Neuronal stem cell (in vitro differentiated cells): ENCODE measurements around the gene SSTR1.

Experiments used
- DNase-seq: peaks from one replicate; pipeline ENCODE4 v3.0.0-alpha.2; 2013; ENCODE audit warnings: low spot score
- H2AFZ ChIP-seq: one replicate; pipeline ENCODE4 v1.6.1; 2013; ENCODE audit warnings: mild to moderate bottlenecking, low read length, inconsistent platforms
- H2AK5ac ChIP-seq: 2 replicates; pipeline ENCODE4 v1.6.1; 2013; ENCODE audit warnings: low read depth, mild to moderate bottlenecking, inconsistent platforms, low read length, moderate library complexity, mixed read lengths
- H2BK120ac ChIP-seq: 2 replicates; pipeline ENCODE4 v1.6.1; 2013; ENCODE audit warnings: low read depth, mild to moderate bottlenecking, inconsistent platforms, low read length, moderate library complexity, mixed read lengths
- H2BK12ac ChIP-seq: one replicate; pipeline ENCODE4 v1.6.1; 2013; ENCODE audit warnings: low read length, inconsistent platforms
- H2BK15ac ChIP-seq: 2 replicates; pipeline ENCODE4 v1.6.1; 2013; ENCODE audit warnings: mild to moderate bottlenecking, low read length, inconsistent platforms, mixed read lengths
- H2BK5ac ChIP-seq: one replicate; pipeline ENCODE4 v1.6.1; 2013; ENCODE audit warnings: inconsistent platforms, mild to moderate bottlenecking, low read length, moderate library complexity
- H3K14ac ChIP-seq: one replicate; pipeline ENCODE4 v1.6.1; 2013; ENCODE audit warnings: low read length, inconsistent platforms
- H3K18ac ChIP-seq: 2 replicates; pipeline ENCODE4 v1.6.1; 2013; ENCODE audit warnings: low read length, inconsistent platforms
- H3K23ac ChIP-seq: 2 replicates; pipeline ENCODE4 v1.6.1; 2013; ENCODE audit warnings: low read depth, mild to moderate bottlenecking, mixed read lengths, low read length, inconsistent platforms; ENCODE audit not compliant: poor library complexity
- H3K27ac ChIP-seq: replicated peaks from 3 replicates; pipeline ENCODE4 v1.5.1; 2013; ENCODE audit warnings: low read length, inconsistent platforms
- H3K27me3 ChIP-seq, 3 experiments: 2 replicates each; pipeline ENCODE4 v1.6.1; 2013; ENCODE audit warnings: low read length in 3 of 3, mild to moderate bottlenecking in 2 of 3, inconsistent platforms in 1 of 3, low read depth in 1 of 3, mixed read lengths in 1 of 3, moderate library complexity in 1 of 3; ENCODE audit not compliant: control insufficient read depth in 3 of 3, insufficient read depth in 3 of 3
- H3K36me3 ChIP-seq, 2 donors: replicated peaks in 1 of 2; 2 replicates each; pipeline ENCODE4 v1.6.1; 2013; ENCODE audit warnings: low read length in 2 of 2; ENCODE audit not compliant: control insufficient read depth in 2 of 2, insufficient read depth in 2 of 2
- H3K4ac ChIP-seq: 2 replicates; pipeline ENCODE4 v1.6.1; 2013; ENCODE audit warnings: inconsistent platforms, mild to moderate bottlenecking, low read length, moderate library complexity
- H3K4me1 ChIP-seq, 2 donors: 1 replicate in 1 of 2; 2 replicates in 1 of 2; pipeline ENCODE4 v1.6.1; 2013; ENCODE audit warnings: low read length in 2 of 2, low read depth in 1 of 2; ENCODE audit not compliant: control insufficient read depth in 2 of 2, insufficient read depth in 1 of 2
- H3K4me2 ChIP-seq: one replicate; pipeline ENCODE4 v1.6.1; 2013; ENCODE audit warnings: mild to moderate bottlenecking, low read length, inconsistent platforms; ENCODE audit not compliant: insufficient read depth, poor library complexity, severe bottlenecking
- H3K4me3 ChIP-seq, 2 donors: 2 replicates each; pipeline ENCODE4 v1.5.1; 2013; ENCODE audit warnings: low read length in 2 of 2, mild to moderate bottlenecking in 2 of 2, inconsistent platforms in 1 of 2, moderate library complexity in 1 of 2
- H3K79me1 ChIP-seq: one replicate; pipeline ENCODE4 v1.6.1; 2013; ENCODE audit warnings: low read depth, mild to moderate bottlenecking, inconsistent platforms, low read length, moderate library complexity
- H3K9ac ChIP-seq: one replicate; pipeline ENCODE4 v1.6.1; 2013; ENCODE audit warnings: mild to moderate bottlenecking, low read depth, low read length, inconsistent platforms; ENCODE audit not compliant: poor library complexity
- H3K9me3 ChIP-seq, 2 donors: replicated peaks in 1 of 2; 2 replicates each; pipeline versions ENCODE3 to v1.6.1; 2013; ENCODE audit warnings: low read length in 2 of 2, mild to moderate bottlenecking in 2 of 2, inconsistent platforms in 1 of 2, low read depth in 1 of 2, mixed read lengths in 1 of 2, moderate library complexity in 1 of 2; ENCODE audit not compliant: control insufficient read depth in 2 of 2, insufficient read depth in 1 of 2
- H4K8ac ChIP-seq: one replicate; pipeline ENCODE4 v1.6.1; 2013; ENCODE audit warnings: low read depth, mild to moderate bottlenecking, inconsistent platforms, low read length, moderate library complexity
- H4K91ac ChIP-seq: one replicate; pipeline ENCODE4 v1.6.1; 2013; ENCODE audit warnings: low read length, low read depth, mild to moderate bottlenecking, inconsistent platforms; ENCODE audit not compliant: poor library complexity
- WGBS, 2 donors: extraction: QIAGEN DNeasy Blood & Tissue Kit; methylation state at CpG; one replicate each; pipeline ENCODE4 v1.1.7; 2013; ENCODE audit warnings: missing lambda C conversion rate in 2 of 2, mixed read lengths in 1 of 2; ENCODE audit not compliant: insufficient read length in 2 of 2, insufficient replicate concordance in 1 of 2; ENCODE audit errors: extremely low coverage in 2 of 2; 5-methylcytosine and 5-hydroxymethylcytosine counted together

SSTR1 gene

GRCh38 chr14:38185671-38186070 is 22.0 kb upstream of the SSTR1 start:
- Histone ChIP-seq H2BK15ac (no peak overlapping the region), H4K8ac (no peak overlapping the region), H3K4me3 (no peak overlapping the region), H2BK120ac (no peak overlapping the region), H3K23ac (no peak overlapping the region), H2AK5ac (no peak overlapping the region), H3K14ac (no peak overlapping the region), H2AFZ (no peak overlapping the region), H3K27me3 (no peaks in the 10 kb centered on the region), H3K18ac (no peak overlapping the region), H2BK12ac (no peak overlapping the region), H4K91ac (no peak overlapping the region), H3K9me3 (no peaks in the 10 kb centered on the region), H3K4me1 (no peaks in the 10 kb centered on the region), H3K27ac (no peak overlapping the region), H3K9ac (no peak overlapping the region), H3K4me2 (no peak overlapping the region), H3K79me1 (no peaks in the 10 kb centered on the region), H2BK5ac (no peak overlapping the region), H3K36me3 (no peaks in the 10 kb centered on the region), H3K4ac (no peak overlapping the region)
- WGBS, 2 donors = no CpG with 5 or more reads among the region's 1 CpG
- DNase-seq = no peak

GRCh38 chr14:38186216-38186615 is 21.5 kb upstream of the SSTR1 start:
- Histone ChIP-seq H3K4ac (no peak overlapping the region), H2BK120ac (no peak overlapping the region), H2AFZ (no peak overlapping the region), H3K9ac (no peak overlapping the region), H4K8ac (no peak overlapping the region), H2AK5ac (no peak overlapping the region), H2BK5ac (no peak overlapping the region), H3K23ac (no peak overlapping the region), H2BK12ac (no peak overlapping the region), H3K79me1 (no peaks in the 10 kb centered on the region), H3K27me3 (no peaks in the 10 kb centered on the region), H3K14ac (no peak overlapping the region), H3K18ac (no peak overlapping the region), H2BK15ac (no peak overlapping the region), H3K4me2 (no peak overlapping the region), H4K91ac (no peak overlapping the region), H3K9me3 (no peaks in the 10 kb centered on the region), H3K4me3 (no peak overlapping the region), H3K36me3 (no peaks in the 10 kb centered on the region), H3K27ac (no peak overlapping the region), H3K4me1 (no peaks in the 10 kb centered on the region)
- no CpG with 5 or more reads among the region's 1 CpG for WGBS, 2 donors
- DNase-seq = no peak

DNA sequence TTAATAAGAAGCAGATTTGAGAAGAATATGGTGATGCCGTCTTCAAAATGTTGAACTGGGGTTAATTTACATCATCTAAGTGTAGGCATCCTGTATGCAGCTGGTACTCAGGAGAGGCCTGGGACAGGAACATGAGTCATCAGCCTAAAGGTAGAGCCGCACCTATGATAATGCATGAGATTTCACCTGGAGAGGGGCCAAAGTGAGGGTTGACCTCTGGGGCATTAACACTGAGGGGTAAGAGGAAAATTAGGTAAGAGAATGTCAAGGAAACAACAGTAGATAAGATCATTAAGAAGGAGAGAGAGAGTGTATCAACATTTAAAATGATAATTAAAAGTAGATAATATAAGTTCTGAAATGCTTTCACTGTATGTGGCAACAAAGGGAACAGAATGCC is 20.2 kb upstream of the SSTR1 start:
- H3K27ac ChIP-seq = no peak overlapping the region
- no CpG with 5 or more reads among the region's 2 CpGs for WGBS, 2 donors

DNA sequence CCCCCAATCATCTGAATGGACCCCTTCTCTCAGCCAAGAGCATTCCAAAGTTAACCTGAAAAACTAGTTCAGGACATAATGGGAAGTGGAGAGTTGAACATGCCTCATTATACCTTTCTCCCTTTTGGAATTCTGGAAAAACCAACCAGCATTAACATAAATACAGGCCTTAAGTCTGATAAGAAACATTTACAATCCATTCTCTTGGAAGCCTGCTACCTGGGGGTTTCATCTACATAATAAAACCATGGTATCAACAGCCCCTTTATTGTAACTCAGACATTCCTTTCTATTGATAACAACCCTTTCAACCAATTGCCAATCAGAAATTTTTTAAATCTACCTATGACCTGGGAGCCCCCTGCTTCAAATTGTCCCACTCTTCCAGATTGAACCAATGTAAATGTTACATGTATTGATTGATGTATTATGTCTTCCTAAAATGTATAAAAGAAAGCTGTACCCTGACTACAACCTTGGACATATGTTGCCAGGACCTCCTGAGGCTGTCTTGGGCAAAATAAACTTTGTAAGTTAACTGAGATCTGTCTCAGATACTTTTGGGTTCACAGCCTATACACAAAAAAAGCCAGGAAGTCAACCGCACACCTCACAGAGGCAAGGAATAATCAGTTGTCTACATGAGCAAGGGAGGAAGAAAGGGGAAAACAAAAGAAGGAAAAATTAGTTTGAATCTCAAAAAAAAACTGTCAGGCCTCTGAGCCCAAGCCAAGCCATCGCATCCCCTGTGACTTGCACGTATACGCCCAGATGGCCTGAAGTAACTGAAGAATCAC is 17.6 kb upstream of the SSTR1 start:
- Histone ChIP-seq H3K4ac (no peak overlapping the region), H3K27ac (no peak overlapping the region), H4K91ac (no peak overlapping the region), H3K4me2 (no peak overlapping the region), H3K79me1 (no peaks in the 10 kb centered on the region), H2BK5ac (no peak overlapping the region), H3K23ac (no peak overlapping the region), H2BK120ac (no peak overlapping the region), H3K9me3 (no peaks in the 10 kb centered on the region), H3K4me3 (no peak overlapping the region), H3K36me3 (no peaks in the 10 kb centered on the region), H2BK15ac (no peak overlapping the region), H2BK12ac (no peak overlapping the region), H3K4me1 (no peaks in the 10 kb centered on the region), H4K8ac (no peak overlapping the region), H3K9ac (no peak overlapping the region), H2AFZ (no peak overlapping the region), H2AK5ac (no peak overlapping the region), H3K14ac (no peak overlapping the region), H3K18ac (no peak overlapping the region), H3K27me3 (peaks cover 0 to 4% (median 0%) of the 10 kb centered on the region in 3 experiments)
- WGBS, 2 donors = no CpG with 5 or more reads among the region's 4 CpGs
- DNase-seq = no peak

More for the DNA sequence above, 20.2 kb upstream of the SSTR1 start:
- H3K4ac ChIP-seq = no peak overlapping the region
- H2AK5ac ChIP-seq = no peak overlapping the region
- no peak overlapping the region for H3K14ac ChIP-seq
- H4K91ac ChIP-seq = no peak overlapping the region
- no peak overlapping the region for H2BK12ac ChIP-seq
- H3K4me1 ChIP-seq = no peaks in the 10 kb centered on the region
- peaks cover 0 to 4% (median 0%) of the 10 kb centered on the region in 3 experiments for H3K27me3 ChIP-seq
- H4K8ac ChIP-seq = no peak overlapping the region
- H3K4me2 ChIP-seq = no peak overlapping the region
- H3K18ac ChIP-seq = no peak overlapping the region
- no peak overlapping the region for H2BK15ac ChIP-seq
- no peak overlapping the region for H2BK5ac ChIP-seq
- no peaks in the 10 kb centered on the region for H3K79me1 ChIP-seq
- no peak for DNase-seq
- H2BK120ac ChIP-seq = no peak overlapping the region
- H3K9ac ChIP-seq = no peak overlapping the region
- H3K36me3 ChIP-seq = no peaks in the 10 kb centered on the region
- no peak overlapping the region for H2AFZ ChIP-seq
- no peaks in the 10 kb centered on the region for H3K9me3 ChIP-seq
- H3K4me3 ChIP-seq = no peak overlapping the region
- no peak overlapping the region for H3K23ac ChIP-seq
